NCI-H2029 treated with DMSO at 0.1 percent for 48 hours (cell line): ENCODE data around the gene TNFRSF13B.
"Not testable (repeated sequence)": the region's sequence is repeated elsewhere in the genome, so short reads cannot be mapped to it uniquely, and the experiment has no call there.

Source experiments
- DNase-seq: peaks from one replicate; lab custom pipeline; 2025; lab: John Stamatoyannopoulos, UW

TNFRSF13B gene

DNA sequence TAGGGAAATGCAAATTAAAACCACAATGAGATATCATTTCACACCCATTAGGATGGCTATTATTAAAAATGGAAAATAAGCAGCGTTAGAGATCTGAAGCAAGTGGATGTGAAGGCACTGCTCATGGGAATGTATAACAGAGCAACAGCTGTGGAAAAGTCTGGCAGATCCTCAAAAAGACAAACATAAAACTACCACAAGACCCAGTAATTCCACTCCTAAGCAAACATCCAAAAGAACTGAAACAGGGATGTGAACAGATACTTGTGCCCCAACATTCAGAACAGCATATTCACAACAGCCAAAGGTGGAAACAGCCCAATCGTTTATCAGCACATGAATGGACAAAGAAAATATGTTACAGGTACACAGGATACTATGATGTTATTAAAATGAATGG lies 10.9 kb downstream of the TNFRSF13B start:
- DNase-seq: not testable (repeated sequence)

DNA sequence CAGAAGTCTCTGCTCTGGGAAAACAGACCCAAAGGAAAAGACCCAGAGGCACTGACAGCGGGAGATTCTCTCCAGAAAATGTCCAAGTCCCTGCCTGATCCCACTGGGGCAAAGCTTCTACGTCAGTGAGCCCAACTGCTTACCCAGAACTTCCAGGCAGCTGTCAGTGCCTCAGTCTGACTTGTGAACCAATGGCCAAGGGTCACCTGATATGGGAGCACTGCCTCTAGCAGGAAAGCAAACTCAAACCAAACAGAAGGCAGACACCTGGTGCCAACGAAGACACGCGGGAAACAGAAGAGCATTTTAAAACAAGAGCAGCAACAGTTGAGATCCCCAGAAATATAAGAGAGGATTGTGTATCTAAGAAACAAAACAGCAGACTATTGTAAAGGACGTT lies 16.9 kb downstream of the TNFRSF13B start:
- DNase-seq: not testable (repeated sequence)

DNA sequence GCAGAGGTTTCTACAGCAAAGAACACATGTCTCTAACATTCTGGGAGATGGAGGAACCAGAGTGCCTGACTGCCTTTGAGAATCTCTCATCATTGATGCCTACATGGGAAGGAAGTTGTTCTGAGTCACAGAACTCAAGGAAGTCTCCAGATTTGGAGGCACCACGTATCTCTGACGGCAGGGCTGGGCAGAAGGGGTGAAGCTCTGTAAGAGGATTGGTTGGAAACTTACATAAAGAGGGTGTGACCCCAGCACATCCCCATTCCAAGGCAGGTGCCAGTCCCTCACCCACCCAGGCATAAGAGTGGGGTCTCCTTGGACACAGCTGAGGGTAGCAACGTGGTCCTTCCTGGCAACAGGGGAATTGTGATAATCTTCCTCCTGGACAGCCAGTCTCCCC lies 17.4 kb downstream of the TNFRSF13B start:
- no peak for DNase-seq

DNA sequence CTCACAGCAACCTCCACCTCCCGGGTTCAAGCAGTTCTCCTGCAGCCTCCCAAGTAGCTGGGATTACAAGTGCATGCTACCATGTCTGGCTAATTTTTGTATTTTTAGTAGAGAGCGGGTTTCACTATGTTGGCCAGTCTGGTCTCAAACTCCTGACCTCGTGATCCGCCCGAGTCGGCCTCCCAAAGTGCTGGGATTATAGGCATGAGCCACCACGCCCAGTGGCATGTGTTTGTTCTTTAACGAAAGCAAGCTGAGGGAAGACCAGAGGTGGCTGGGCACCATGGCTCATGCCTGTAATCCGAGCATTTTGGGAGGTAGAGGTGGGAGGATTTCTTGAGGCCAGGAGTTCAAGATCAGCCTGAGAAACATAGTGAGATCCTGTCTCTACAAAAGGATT lies 18.1 kb downstream of the TNFRSF13B start:
- DNase-seq: no peak

DNA sequence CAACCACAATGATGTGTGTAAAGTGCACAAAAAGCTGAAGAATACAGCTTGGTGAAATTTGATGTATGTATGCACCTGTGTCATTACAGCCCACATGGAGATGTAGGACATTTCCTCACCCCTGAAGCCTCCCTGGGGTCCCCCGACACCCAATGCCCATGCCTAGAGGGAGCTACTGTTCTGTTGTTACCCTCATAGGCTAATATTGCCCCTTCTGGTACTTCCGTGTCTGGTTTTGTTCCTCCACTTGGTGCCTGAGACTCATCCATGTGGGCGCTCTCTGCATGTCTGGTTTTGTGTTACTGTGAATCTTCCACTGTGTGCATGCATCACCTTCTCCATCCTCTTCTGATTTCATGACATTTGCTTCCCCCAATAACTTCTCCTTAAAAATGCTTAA lies 18.6 kb downstream of the TNFRSF13B start:
- no peak for DNase-seq

DNA sequence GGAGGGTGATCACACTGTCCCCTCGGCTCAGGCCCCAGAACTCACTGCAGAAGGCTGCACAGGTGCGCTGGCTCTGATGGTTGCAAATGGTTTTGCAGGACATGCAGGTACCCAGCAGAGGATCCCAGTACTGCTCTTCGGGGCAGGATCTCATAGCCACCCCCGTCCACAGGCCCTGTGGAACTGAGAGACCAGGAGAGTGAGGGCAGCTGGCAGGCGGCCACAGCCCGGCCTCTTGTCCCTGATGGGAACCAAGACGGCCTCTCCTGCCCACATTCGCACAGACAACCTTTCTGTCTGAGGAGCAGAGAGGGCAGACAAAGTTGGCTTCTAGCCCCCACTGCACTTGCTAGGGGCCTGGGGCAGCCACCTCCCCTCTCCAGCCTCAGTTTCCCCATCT lies 19.5 kb downstream of the TNFRSF13B start:
- DNase-seq: no peak

DNA sequence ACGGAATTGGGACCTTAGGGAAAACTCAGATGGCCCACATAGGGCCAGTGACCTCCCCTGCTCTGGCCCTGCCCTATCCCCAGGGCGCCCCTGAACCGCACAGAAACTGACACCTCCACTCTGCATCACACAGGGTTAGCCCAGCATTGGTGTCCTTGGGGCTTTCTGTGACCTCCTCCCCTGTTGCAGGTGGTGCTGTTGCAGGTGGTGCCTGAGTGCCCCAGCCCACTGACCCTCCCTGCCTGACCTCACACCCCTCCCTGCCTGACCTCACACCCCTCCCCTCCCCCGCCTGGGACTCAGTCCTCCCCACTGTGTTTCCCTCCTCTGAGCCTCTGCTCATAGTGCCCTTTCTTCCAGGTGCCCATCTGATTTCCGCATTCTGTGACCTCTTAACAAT lies 21.4 kb downstream of the TNFRSF13B start:
- DNase-seq: no peak

DNA sequence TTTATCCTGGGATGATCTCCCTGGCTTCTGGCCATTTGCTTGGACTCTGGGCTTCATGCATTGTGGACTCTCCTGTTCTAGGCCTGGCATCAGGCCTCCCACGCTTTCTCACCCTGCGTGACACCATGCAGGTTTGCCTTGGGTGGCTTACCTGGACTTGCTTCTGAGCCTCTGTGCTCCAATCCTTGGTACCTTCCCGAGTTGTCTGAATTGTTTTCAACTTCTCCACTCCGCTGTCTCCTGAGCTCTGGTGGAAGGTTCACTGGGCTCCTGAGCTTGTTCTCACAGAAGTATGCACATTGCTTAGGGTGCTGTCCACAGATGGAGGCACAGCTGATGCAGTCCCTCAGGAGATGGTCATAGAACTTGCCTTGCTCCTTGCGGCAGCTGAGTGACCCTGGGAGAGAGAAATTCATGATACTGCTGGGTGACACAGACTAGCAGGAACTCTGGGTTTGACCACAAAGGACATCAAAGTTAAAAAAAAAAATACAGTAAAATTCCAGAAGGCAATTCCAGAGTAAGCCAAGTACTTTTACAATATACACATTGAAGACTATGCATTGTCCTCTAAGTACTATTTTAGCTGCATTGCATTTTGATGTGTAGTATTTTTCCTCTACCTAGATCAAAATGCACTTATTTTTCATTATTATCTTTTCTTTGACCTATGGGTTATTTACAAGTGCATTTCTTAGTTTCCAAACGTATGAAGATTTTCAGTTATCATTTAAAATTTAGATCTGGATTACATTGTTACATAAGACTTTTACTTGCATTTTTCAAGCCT lies 23.1 kb downstream of the TNFRSF13B start:
- no peak for DNase-seq

DNA sequence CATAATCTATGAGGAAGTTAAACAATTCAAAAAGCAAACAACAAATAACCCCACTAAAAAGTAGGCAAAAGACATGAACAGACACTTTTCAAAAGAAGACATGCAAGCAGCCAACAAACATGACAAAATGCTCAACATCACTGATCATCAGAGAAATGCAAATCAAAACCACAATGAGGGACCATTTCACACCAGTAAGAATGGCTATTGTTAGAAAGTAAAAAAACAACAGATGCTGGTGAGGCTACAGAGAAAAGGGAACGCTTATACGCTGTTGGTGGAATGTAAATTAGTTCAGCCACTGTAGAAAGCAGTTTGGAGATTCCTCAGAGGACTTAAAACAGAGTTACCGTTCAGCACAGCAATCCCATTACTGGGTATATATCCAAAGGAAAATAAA lies 24.4 kb downstream of the TNFRSF13B start:
- DNase-seq: no peak

DNA sequence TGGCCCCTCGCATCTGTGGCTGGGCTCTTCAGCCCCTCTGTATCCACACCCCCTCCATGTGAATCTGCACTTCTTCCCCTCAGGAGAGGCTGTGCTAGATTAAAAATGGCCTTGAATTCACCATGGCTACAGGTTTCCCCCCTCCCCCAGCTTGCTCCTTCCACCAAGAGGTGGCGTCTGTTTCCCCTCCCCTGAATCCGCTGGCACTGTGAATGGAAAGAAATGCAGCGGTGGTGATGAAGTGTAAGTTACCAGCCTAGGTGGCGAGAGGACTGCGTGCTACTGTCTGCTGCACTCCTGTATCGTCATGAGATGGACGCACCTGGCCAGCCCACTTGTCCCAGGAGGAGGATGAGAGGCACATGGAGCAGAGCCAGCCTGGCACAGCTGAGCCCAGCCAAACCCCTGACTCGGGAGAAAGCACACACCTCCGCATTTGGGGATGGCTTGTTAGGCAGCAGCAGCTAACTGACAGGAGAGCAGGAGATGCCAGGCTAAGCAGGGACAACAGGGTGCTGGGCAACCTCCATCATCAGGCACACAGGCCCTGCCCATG lies 26.2 kb downstream of the TNFRSF13B start:
- peak; percentile 37 for DNase-seq

DNA sequence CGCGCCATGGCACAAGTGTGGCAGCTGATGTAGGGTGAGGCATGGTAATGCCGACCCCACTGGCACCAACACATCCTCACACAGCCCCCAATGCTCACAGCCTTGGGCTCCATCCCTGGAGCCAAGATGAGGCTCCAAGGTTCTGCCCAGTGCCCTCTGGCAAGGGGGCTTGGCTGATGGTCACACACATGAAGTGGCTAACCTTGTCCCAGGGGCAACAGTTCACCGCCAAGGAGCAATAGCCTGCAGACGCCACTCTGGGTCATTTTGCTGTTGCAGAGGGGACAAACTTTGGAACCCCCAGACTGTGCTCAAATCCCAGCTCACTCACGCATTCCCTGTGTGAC lies 26.8 kb downstream of the TNFRSF13B start:
- no peak for DNase-seq

DNA sequence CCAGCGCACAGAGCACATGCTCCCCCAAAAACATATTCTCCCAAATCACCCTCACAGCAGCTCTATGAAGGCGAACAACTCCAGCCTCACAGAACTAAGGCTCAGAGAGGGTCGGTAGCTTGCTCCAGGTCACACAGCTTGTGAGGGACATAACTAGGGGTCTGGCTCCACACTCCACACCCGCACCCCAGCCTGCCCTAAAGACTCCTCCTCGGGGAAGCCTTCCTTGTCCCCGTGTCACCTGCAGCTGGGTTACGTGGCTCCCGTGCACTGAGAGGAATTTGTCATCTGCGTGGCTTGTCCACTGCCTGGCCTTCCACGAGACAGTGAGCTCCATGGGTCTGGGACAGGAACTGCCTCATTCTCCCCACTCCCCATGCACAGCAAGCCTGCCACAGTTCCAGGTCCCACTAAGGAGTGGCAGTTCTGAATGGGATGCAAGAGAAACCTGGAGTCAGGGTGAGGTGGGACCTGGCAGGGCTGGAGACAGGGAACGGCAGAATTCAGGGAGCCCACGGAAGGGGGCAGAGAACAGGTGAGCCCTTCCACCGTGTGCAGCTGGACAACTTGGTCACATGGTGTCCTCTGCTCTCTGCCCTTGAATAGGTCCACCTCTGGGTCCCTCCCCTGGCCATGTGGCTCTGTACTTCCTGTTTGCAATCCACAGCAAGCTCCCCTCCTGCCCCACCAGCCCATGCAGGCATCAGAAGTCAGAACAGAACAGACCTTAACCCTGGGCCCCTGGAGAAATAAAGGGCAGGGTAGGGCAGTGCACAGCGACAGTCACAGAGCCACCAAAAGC lies 27.4 kb downstream of the TNFRSF13B start:
- no peak for DNase-seq

DNA sequence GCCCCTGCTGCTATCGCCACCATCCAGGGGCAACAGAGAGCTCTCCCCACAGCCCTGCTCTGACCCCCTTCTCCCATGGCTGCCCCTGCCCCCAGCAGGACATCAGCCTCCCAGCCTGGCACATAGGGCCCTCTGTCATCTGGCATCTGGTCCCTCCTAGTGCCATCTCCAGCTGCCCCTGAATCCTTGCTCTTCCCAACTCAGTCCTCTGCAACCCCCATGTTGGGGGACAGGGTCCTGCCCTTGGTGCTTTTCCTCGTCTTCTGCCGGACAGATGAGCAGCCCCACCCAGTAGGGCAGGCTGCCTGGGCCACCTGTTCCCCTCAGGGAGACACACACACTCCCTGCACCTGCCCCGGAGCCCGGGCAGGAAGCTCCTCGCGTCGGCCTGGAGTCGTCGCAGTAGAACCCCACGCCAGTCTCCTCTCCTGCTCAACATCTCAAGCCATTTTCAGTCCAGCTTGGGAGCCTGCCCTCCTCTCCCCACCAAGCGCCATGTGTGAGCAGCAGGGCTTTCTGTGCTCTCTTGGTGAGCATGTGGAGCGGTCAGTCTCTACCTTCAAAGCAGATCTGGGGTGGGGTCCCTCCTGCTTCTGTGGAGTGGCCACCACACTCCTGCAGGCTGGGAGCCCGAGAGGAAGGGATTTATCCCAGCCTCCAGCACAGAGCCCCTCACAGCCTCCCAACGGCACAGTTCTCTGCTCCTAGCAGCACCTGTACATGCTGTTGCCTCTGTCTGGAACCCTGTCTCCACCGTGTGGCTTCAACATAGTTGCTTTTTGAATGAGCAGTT lies 28.2 kb downstream of the TNFRSF13B start:
- no peak for DNase-seq

DNA sequence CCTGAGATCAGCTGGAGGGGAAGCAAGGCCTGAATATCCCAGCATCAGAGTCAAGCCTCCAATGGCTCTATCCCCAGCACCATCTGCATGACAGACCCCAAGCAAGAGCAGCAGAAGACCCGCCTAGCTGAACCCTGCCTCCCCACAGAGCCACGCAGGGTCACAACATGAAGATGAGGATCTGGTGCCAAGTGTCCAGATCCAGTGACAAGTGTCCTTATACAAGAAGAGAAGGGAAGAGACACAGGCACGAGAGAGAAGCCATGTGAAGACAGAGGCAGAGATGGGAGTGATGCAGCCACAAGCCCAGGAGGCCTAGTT lies 28.9 kb downstream of the TNFRSF13B start:
- DNase-seq: no peak

DNA sequence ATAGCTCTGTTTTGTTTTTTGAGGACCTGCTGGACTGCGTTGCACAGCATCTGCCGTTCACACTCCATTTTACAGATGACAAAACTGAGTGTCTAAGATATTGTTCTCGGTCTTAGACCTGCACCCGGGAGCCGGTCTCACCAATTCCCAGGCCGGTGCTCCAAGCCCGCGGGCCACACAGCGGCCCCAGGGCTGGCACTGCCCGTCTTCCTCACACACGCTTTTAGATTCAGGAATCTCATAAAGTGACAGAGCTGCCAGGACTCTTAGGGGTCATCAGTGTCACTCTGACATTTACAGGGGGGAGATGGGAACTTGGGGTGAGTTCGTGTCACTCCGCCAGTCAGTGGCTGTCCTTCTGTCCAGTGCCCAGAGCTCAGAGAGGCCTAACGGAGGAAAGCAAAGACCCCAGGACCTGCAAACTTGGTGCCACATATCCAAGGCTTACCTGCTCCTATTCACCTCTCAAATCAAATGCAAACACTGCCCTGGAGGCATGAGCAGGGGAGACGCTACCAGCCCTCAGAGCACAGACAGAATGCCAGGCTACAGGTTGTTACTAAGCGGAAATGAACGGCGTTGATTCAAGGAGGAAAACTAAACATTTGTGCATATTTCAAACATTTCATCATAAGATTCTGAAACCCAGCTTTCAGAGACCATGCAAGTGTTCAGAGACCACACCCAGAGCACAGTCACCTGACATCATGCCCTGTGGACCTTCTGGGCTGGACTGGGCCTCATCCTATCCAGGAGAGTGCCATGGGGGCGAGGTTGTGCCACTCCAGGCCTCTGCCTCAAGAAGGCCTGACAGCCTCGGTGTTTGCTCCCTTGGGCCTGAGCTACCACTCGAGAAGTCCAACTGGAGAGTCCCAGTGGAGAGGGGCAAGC lies 29.5 kb downstream of the TNFRSF13B start:
- DNase-seq: no peak

DNA sequence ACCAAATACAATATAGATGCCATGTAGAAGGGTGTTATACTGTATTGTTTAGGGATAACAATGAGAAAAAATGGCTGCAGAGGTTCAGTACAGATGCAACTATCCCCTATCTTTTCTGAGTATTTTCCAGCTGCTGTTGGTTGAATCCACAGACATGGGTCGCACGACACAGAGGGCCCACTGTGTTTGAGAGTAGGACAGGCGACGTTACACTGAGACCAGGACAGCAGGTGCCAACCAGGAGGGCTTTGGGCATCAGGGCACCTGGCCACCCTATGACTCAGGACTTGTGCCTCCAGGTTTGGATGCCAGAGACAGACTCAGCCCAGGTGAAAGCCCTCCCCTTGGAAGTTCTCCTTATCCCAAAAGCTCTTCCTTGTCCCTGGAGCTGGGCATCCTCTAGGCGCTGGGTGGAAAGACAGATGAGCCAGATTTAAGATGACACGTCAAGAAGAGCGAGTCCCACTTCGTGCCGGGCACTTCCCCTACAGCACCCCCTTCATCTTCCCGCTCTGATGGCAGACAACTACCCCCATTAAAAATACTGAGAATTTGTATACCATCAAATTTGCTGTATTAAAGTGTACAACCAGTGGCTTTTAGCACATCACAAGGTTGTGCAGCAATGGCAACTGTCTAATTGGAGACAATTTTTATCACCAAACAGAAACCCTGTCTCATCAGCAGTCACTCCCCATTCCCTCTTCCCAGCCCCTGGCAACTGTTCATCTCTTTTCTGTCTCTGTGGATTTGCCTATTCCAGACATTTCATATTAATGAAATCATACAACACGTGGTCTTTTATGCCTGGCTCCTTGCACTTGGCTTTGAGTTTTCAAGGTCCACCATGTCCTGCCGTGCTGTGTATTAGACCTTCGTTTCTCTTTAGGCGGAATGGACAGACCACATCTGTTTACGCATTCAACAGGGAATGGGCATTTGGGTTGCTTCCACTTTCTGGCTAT lies 30.6 kb downstream of the TNFRSF13B start:
- DNase-seq: no peak

DNA sequence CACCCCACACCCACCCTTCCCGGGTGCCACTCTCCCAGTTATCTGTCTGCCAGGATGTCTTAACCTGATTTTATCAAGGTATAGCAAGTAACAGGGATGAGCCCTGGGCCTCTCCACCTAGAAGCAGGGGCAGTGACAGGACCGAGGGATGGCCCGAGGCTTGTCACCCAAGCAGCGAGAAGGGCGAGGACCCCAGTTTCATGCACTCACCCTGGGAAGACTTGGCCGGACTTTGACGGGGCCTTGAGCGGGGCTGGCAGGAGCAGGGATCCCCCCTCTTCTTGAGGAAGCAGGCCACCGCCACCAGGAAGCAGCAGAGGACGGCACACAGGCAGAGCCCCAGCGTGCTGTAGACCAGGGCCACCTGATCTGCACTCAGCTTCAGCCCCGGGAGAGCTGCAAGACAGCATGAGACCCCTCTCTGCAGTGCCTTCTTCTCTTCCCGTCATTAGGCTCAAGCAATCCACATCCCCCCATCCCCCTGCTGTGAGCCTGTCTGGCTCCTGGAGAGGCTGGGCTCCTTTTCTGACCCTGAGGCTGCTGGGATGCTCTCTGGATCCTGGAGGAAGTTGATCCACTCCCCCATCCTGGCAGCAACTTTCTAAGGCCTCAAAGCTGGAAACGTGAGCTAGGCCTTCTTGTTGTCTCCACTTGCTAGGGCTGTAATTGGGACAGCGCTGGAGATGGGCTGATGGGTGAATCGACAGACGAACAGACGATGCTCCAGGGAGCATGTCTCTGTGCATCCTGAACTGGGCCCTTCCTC lies 31.6 kb downstream of the TNFRSF13B start:
- DNase-seq: no peak

DNA sequence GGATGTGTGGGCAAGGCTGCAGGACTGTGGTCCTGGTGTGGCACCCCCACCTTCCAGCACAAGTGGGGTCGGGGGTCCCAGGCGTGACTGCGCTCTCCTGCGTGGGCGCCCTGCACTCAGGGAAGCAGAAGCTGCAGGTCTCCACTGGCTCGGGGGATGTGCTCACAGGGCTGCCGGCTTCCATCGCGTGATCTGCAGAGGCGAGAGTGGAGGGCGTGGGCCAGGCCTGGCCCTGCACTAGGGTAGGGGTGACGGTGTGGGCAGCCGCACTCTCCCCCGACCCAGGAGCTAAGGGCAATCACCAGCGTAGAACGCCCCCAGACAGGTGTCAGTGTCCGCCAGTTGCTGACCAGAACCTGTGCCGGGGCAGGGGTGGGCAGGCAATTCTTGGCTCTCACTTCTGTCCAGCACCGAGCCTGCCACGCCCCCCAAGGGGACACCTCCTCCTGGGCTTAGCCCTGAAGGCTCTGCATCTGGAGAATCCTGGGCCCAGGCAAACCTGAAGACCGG lies 32.3 kb downstream of the TNFRSF13B start:
- DNase-seq: no peak

DNA sequence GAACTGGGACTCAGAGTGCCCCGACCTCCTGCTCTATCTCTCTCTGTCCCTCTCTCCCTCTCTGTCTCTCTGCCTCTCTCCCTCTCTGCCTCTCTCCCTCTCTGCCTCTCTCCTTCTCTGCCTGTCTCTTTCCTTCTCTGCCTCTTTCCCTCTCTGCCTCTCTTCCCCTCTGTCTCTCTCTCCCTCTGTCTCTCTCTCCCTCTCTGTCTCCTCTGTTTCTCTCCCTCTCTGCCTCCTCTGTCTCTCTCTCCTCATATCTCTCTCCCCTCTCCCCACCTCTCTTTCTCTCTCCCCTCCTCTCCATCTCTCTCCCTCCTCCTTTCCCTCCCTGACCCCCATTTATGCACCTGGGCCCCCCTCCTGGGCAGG lies 32.7 kb downstream of the TNFRSF13B start:
- DNase-seq: no peak
